HG02798 (cell line): ENCODE measurements around the gene MED13L.

Experiments
- ATAC-seq: cut with Tn5 transposase; IDR thresholded peaks from one replicate; pipeline ENCODE4 v1.9.1; 2021; ENCODE audit warnings: mild to moderate bottlenecking; ENCODE audit not compliant: unreplicated experiment, poor library complexity

The MED13L gene

DNA sequence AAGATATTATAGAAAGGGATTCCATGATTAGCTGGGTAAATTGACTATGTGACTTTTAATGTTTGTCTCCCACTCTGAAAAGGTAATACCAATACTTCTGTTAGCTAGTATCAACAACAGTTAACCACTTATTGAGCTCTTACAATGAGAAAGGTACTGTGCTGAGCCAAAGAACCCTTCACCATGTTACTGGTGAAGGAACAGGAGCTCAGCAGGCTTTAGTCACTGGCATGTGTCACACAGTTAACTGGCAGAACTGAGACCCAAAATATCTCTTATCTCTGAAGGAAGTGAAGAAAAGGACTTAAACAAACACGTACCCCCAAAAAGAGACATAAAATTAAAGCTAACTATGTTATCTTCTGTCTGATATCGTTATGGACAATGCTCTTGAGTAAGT lies 170.6 kb downstream of the MED13L start:
- ATAC-seq: no peak

DNA sequence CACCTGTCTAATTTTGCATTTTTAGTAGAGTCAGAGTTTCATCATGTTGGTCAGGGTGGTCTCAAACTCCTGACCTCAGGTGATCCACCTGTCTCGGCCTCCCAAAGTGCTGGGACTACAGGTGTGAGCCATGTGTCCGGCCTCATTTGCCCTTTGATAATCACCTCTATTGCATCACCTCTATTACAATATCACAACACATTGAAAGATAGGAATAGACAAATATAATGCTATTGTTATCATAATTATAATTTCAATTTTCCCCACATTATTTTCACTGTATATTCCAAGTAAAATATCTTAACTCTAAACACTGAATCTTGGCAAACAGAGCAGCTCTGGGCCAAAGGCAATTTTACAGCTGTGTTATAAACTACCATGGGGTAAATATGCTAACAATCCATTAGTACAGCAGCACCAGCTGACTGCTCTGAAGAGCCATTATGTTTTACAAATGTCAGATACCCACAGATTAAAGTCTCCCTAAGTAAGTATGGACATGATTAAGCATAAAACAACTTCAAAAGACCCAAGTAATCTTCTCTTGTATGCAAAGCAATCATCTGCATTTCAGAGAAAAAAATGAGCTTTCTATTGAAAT lies 173.2 kb downstream of the MED13L start:
- ATAC-seq: no peak

DNA sequence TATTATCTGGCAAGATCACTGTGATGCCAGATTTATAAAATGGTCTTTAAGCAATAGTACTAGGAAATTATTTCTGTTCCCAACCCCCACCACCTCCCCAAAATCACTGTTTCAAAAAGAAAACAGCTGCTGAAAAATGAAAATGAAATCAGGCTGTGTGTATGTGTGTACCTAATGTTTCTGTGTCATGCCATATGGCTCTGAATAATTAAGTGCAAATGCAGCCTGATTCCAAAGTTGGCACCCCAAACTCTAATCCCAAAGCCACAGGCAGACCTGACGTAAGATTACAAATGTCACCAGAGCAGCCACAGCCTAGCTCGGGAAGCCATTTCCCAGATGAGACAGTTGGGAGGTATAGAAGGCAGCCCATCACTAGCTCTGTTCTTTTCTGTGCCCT lies 175.5 kb downstream of the MED13L start:
- no peak for ATAC-seq

DNA sequence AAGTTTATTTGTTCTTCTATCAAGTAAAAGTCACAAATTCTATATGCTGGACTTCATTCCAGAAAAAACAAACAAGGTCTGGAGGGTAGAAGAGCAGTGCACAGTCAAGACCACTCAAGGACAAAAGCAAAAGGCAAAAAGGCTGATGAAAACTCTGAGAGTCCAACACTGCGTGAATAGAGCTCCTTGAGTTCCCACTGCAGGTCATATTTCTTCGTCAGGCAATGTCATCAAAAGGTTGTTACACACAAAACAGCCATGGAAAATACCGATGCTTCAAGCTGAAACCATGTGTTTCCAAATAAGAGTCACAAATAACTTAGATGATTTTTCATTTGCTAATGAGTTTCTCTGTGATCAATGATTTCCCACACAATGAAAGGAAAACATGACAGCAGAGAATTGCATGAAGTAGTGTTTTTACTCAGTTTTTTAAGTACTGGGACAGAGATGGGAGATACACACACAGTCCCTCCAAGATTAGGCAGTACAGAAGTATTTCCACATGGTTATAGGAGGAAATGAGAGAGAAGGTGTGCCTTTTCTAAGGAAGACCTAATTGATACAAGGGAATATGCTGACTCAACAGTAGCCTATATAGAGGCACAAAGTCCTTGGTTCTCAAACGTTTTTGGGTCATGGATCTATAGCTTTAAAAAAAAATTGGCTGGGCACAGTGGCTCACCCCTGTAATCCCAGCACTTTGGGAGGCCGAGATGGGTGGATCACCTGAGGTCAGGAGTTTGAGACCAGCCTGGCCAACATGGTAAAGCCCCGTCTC lies 177.7 kb downstream of the MED13L start:
- ATAC-seq: no peak

DNA sequence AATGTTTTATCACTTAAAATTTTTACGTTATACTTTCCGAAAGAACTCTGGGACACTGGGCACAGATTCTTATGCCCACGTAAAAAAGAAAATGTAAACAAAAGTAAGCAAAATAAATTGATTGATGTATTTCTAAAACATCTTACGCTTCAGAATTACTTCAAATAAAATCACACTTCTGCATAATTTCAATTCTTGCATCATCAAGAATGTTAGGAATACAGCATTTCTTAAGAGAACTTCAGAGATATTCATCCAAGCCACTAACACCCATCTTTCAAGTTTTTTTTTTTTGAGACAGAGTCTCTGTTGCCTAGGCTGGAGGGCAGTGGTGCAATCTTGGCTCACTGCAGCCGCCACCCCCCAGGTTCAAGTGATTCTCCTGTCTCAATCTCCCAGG lies 180.6 kb downstream of the MED13L start:
- no peak for ATAC-seq

DNA sequence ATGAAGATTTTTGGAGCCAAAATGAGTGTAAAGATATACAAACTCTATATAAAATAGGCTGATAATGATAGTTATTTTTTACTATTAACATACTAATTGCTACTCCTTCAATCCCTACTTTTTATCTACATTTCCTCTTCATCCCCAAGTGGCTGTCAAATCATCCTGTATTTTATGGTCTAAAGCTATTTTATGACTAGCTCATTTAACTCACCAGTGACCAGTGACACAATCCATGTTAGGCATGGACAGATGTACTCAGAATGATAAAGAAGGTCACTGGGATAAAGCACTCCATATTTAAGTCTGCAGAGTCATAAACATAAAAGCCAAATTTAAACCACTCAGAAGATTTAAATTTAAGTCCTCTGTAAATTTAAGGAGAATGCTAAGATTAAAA lies 183.0 kb downstream of the MED13L start:
- ATAC-seq: no peak

DNA sequence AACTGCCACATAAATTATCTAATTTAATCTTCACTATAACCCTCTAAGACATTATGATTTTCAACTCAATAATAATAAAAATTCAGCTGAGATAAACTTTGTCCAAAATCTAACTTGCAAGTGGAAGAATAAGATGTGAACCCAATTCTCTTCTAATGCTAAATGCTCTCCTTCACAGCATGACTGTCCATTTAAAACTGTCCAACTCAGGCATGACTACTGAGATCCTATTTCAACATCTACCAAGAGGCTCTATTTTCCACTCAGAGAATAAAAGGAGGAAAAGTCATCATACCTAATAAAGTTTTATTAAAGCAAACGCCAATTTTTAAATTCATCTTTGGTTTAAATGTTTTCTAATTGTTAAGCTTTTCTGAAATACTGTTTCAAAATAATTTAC lies 183.6 kb downstream of the MED13L start:
- ATAC-seq: no peak

DNA sequence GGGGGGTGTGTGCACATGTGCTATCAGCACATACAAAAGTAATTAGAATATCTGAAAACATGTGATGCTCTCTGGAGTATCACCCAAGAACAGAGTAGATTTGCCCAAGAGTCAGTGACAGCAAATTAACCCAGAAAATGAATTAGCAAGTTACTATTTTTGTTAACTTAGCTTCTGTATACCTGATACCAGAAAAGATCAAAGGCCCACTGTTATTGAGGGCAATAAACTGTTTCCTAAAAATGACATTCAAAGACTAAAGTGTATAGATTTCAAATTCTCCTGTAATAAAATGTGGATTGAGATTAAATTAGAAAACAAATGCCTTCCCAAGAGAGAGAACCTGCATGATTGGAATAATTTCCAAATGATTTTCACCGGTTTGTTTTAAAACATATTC lies 184.7 kb downstream of the MED13L start:
- ATAC-seq: no peak

DNA sequence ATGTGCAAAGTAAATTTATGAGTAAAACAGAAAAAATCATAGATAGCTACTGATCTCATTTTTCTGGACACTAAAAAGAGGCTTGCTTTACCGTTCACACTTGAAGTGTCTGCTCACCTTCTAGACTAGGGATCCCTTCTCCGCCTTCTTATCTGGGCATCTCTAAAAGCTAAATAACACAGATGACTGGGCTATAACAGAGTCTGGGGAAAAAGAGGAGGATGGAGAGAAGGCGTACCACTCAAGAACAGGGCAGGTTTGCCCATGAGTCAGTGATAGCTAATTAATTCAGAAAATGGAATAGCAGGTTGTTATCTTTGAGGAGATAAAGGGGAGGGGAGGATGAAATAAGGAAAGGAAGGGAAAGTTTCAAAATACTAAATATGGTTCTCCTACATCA lies 185.3 kb downstream of the MED13L start:
- no peak for ATAC-seq

DNA sequence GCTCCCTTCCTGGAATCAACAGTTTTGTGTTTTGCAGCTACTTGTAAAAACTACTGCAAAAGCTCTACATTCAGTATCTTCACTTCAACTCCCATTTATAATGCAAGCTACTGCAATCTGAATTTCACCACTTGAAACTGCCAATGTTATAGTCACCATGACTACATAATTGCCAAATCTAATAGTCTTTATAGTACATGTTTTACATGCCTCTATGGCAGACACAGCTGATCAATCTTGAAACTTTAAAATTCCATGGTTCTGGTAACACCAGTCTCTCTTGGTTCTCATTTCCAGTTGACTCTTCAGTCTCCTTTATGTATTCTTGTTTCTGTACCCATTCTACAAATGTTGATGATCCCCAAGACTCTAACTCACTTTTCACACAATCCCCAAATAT lies 185.9 kb downstream of the MED13L start:
- ATAC-seq: no peak

DNA sequence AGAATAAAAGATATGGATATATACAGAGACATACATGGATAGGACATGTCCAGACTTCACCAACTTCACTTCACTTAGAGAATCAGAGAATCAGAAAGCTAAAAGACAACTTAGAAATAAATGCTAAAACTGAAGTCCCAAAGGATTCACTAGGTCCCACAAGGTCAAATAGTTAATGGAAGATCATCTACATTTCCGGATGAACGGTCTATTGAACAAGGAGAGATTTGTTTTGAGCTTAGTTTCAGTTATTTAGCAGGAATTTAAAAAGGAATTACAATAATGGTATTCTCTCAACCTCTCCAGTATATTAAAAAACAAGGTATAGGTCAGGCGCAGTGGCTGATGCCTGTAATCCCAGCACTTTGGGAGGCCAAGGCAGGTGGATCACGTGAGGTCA lies 187.0 kb downstream of the MED13L start:
- no peak for ATAC-seq

DNA sequence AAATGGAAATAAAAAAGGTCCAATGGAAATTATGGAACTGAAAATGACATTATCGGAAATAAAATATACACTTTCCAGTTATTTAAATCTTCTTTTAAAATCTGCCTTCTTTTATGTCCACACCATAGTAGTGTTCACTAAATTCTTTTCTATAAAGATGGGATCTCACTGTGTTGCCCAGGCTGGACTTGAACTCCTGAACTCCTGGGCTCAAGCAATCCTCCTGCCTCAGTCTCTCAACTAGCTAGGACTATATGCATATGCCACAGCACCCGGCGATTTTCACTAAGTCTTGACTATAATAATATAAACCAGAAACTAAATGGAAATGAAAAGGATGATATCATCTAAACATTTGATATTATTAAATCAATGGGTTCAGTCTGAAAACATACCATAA lies 188.4 kb downstream of the MED13L start:
- ATAC-seq: no peak

DNA sequence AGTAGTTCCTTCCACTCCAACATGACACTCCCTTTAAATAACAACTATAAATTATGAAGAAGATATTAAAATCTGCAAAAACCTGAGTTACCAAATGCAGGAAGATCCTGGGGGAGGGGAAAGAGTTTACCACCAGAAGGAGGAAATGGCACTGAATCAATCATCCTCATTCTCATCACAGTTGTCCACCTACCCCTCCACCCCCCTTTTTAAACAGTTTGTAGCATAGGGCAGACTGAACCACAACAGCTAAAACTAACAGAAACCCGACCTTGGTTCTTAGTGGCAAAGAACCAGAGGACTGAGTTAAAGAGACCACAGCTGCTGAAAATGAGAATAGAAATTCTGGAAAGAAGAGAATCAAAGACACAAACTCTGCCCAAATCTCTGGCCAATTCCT lies 189.5 kb downstream of the MED13L start:
- ATAC-seq: no peak

DNA sequence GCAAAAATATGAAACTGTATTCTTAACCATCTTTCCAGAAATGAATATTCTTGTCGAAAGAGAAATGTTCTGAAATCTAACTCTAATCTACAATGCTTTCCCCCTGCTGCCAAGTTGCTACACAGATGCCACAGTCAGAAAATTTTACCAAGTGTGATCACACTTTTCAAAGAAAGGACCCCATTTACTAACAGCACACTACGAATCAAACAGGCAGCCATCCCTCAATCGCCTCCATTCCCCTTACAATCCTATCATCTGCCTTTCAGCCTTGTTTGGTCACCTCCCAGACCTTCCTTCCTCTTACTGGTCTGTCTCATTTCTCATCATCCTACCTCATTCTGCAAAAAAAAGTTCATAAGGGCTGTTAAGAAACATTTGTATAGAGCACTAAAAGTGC lies 190.1 kb downstream of the MED13L start:
- no peak for ATAC-seq

DNA sequence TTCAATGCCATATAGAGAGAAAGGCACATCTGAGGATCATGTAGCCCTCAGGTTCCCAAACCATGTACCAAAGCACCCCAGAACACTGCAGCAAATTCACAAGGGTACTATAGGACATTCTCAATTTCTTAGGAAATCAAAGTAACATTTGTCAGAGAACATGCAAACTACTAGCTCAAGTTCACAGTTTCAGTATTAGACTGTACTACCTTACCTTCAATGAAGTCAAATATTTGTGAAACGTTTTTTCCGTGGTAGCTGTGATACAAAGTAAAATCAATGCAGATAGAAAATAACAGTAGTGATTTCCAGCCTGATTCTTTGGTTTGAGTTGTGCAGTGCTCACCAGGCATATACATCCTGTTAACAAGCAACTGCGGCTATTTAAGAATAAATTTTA lies 197.1 kb downstream of the MED13L start:
- ATAC-seq: no peak

DNA sequence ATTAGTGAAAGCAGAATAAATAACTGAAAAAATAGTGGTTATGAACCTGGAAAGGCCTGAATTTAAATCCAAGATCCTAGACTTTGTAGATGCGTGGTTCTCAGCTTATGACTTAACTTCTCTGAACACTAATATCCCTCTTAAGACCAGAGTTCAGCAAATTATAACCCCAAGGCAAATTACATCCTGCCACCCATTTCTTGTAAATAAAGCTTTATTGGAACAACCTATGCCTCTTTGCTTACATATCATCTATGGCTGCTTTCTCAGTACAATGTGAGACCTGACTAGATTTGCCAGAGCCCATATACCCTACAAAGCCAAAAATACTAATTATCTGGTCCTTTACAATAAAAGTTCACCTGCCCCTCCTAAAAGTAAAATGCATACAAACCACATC lies 199.1 kb downstream of the MED13L start:
- no peak for ATAC-seq

DNA sequence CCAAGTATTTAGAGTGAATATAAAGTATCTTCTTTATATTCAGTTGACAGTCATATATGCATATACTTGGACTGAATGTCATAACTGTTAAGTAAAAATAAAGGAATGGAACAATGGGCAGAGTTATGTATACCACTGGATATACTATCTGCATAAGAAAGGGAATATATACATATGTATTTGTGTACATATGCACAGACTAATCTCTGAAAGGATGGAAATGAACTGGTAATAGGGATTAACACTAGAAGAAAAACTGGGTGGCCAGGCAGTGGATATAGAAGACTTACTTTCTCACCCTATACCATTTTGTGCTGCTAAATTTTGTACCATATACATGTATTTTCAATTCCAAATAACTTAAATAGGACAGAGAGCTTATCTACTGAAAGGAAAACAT lies 200.1 kb downstream of the MED13L start:
- ATAC-seq: no peak

DNA sequence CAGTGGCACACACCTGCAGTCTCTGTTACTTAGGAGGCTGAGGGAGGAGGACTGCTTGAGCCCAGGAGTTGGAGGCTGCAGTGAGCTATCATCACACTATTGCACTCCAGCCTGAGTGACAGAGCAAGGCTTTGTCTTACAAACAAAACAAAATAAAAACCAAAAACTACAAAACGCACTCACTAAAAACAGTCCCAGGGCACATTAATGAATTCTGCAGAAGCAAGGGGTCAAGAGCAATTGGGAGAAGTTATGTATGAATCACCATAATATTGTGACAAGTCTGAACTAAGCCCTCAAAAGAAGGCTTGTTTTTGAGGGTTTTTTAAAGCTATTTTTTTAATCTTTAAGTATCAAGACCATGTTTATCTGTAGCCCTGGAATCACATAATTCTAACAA lies 201.1 kb downstream of the MED13L start:
- no peak for ATAC-seq

DNA sequence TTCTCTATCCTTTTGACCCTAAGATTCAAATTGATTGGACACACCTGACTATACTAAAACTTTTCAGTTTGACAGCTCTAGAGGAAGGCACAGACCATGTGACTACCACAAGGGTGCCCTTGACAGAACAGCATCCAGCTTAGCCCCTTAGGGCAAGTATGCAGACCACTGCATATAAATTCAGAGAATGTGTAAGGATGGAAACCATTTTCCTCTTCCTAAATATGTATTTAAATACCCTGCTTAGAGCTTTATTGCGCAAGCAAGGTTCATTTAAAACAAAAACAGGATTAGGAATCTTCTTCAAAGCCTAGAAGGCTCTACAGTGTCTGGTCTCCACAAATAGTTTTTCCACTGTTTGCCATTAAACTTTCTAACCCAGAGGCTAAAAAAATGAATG lies 202.8 kb downstream of the MED13L start:
- no peak for ATAC-seq

DNA sequence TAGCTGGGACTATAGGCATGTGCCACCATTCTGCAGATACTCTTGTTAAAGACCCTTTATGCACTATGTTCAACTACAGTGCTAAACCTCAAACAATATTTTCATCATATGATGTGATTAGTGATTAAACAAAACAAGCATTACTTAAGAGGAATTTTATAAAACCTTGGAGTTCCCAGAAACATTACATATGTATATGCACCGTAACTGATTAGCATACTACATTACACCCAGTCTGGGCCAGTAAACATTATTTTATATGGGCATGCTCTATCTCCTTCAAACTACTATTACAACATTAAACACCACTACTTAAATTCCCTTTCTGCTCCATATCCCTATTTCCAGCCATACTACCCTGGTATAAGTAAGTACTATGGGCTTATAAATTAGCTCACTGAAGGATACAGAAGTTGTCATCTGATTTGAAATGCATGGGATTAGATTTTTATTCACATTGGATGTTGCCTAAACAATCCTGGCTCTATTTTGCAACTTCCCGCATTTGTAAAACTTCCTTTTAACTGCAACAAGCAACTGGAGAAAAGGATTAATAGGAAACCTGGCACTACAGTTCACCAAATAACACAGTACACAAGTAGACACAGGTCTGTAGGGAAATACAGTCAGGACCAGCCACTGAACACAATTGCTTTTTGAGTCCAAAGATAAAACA lies 205.8 kb downstream of the MED13L start:
- ATAC-seq: no peak

DNA sequence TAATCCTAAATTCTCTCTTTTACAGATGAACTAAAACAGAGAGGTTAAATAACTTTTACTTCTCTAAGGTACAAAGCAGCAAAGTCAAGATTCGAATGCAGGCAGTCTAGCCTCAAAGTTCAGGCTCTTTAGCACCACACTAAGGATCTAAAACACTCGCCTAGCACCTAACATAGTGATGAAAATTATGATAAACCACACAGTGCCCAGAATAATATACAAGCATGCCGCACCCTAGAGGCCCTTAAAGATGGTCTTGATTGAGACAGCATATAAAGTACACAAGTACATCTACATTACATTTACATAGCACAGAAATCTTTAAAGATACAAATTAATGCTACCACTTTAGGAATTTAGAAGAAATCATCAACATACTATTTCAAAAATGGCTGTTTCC lies 207.0 kb downstream of the MED13L start:
- ATAC-seq: no peak

DNA sequence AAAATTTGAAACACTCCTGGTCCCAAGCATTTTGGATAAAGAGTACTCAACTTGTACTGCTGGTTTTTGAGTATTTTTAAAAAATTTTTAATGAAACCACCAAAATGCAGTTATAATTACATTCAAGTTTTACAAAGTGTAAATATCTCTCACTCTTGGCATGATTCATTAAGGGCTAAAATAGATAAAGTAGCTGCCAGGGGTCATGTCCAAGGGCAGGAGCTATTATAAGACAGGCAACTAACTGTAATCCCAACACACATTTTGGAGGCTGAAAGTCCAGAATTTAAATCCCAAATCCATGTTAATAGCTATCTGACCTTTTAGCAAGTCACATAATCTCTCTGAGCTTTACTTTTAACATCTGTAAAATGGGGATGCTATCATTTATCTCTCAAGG lies 207.6 kb downstream of the MED13L start:
- no peak for ATAC-seq
